IMR-90 (cell line): ENCODE data around the gene ADGRA3. TPM values are rescaled to one million over a fixed set of nuclear protein-coding genes. Genes with fewer than 3 reads are reported as not detected.

Source experiments
- ATAC-seq: fragments of 200-7000 bp; cut with Tn5 transposase; 2 replicates; pipeline ENCODE4 v1.9.1; 2020; ENCODE audit warnings: low read depth, mild to moderate bottlenecking, moderate library complexity
- BruUV-seq: library from RNA; stranded (reverse); fragments of 400-500 nt; replicated peaks from 2 replicates; lab custom pipeline; 2021; lab: Mats Ljungman, UMichigan
- CTCF ChIA-PET: fragments of 300-600 bp; formaldehyde crosslinking; extraction: SDS; loops from one replicate; lab custom pipeline; 2021; ENCODE audit warnings: antibody characterized with exemption; lab: Yijun Ruan, JAX
- POLR2A ChIA-PET: fragments of 300-600 bp; sonication (Branson Sonifier 250); formaldehyde crosslinking; loops from one replicate; lab custom pipeline; 2022; ENCODE audit warnings: antibody characterized with exemption; ENCODE audit not compliant: unreplicated experiment; lab: Charles Lee
- DNase-seq: peaks from one replicate; pipeline ENCODE4 v3.0.0; 2013
- H2AFZ ChIP-seq: replicated peaks from 2 replicates; pipeline ENCODE3; 2013; ENCODE audit warnings: low read length, mild to moderate bottlenecking; ENCODE audit not compliant: poor library complexity
- H2AK5ac ChIP-seq: 2 replicates; pipeline ENCODE4 v1.6.1; 2013; ENCODE audit warnings: low read depth, low read length, inconsistent platforms
- H2AK9ac ChIP-seq: replicated peaks from 2 replicates; pipeline ENCODE3; 2013; ENCODE audit warnings: mild to moderate bottlenecking, low read depth, low read length, moderate library complexity; ENCODE audit not compliant: poor library complexity
- H2BK120ac ChIP-seq: 2 replicates; pipeline ENCODE4 v1.6.1; 2013; ENCODE audit warnings: low read depth, low read length, inconsistent platforms
- H2BK15ac ChIP-seq: 3 replicates; pipeline ENCODE4 v1.6.1; 2013; ENCODE audit warnings: low read depth, low read length, inconsistent platforms
- H2BK20ac ChIP-seq: 2 replicates; pipeline ENCODE4 v1.6.1; 2013; ENCODE audit warnings: low read depth, mild to moderate bottlenecking, inconsistent platforms, low read length, moderate library complexity
- H2BK5ac ChIP-seq: 2 replicates; pipeline ENCODE4 v1.6.1; 2013; ENCODE audit warnings: mild to moderate bottlenecking, low read depth, low read length, inconsistent platforms; ENCODE audit not compliant: poor library complexity, severe bottlenecking
- H3K14ac ChIP-seq: replicated peaks from 2 replicates; pipeline ENCODE4 v1.6.1; 2013; ENCODE audit warnings: low read depth, low read length, inconsistent platforms
- H3K18ac ChIP-seq: 2 replicates; pipeline ENCODE4 v1.6.1; 2013; ENCODE audit warnings: low read depth, low read length, control low read depth
- H3K23ac ChIP-seq: 2 replicates; pipeline ENCODE4 v1.6.1; 2013; ENCODE audit warnings: low read depth, low read length, inconsistent platforms
- H3K27ac ChIP-seq: 2 replicates; pipeline ENCODE4 v1.5.1; 2013; ENCODE audit warnings: mild to moderate bottlenecking, control low read depth, low read length; ENCODE audit not compliant: insufficient read depth
- H3K27me3 ChIP-seq: 2 replicates; pipeline ENCODE4 v1.6.1; 2013; ENCODE audit warnings: low read length; ENCODE audit not compliant: control insufficient read depth, insufficient read depth
- H3K36me3 ChIP-seq: 2 replicates; pipeline ENCODE4 v1.6.1; 2013; ENCODE audit warnings: low read length, mixed read lengths; ENCODE audit not compliant: control insufficient read depth, insufficient read depth
- H3K4ac ChIP-seq: 2 replicates; pipeline ENCODE4 v1.6.1; 2013; ENCODE audit warnings: low read depth, low read length, inconsistent platforms
- H3K4me1 ChIP-seq: 2 replicates; pipeline ENCODE4 v1.6.1; 2013; ENCODE audit warnings: low read length, mixed read lengths; ENCODE audit not compliant: control insufficient read depth, insufficient read depth
- H3K4me2 ChIP-seq: 2 replicates; pipeline ENCODE4 v1.6.1; 2013; ENCODE audit warnings: low read depth, mild to moderate bottlenecking, control low read depth, low read length, moderate library complexity
- H3K4me3 ChIP-seq: 2 replicates; pipeline ENCODE4 v1.5.1; 2013; ENCODE audit warnings: low read depth, mild to moderate bottlenecking, control low read depth, low read length, moderate library complexity; ENCODE audit not compliant: insufficient read depth
- H3K56ac ChIP-seq: 2 replicates; pipeline ENCODE4 v1.6.1; 2013; ENCODE audit warnings: low read length, inconsistent platforms; ENCODE audit not compliant: insufficient read depth; ENCODE audit errors: extremely low read depth
- H3K79me1 ChIP-seq, 2 experiments: 2 replicates each; pipeline ENCODE4 v1.6.1; 2013; ENCODE audit warnings: low read length in 2 of 2, inconsistent platforms in 1 of 2, low read depth in 1 of 2
- H3K9ac ChIP-seq: 2 replicates; pipeline ENCODE4 v1.6.1; 2013; ENCODE audit warnings: low read depth, low read length, control low read depth
- H3K9me1 ChIP-seq: 2 replicates; pipeline ENCODE4 v1.6.1; 2013; ENCODE audit warnings: low read length, inconsistent platforms; ENCODE audit not compliant: insufficient read depth
- H3K9me3 ChIP-seq: 2 replicates; pipeline ENCODE4 v1.6.1; 2013; ENCODE audit warnings: low read length; ENCODE audit not compliant: control insufficient read depth, insufficient read depth
- H4K20me1 ChIP-seq: 2 replicates; pipeline ENCODE4 v1.6.1; 2013; ENCODE audit warnings: low read length, inconsistent platforms; ENCODE audit not compliant: insufficient read depth
- H4K5ac ChIP-seq: 2 replicates; pipeline ENCODE4 v1.6.1; 2013; ENCODE audit warnings: mild to moderate bottlenecking, low read depth, low read length, control low read depth
- H4K8ac ChIP-seq, 2 experiments: 2 replicates each; pipeline ENCODE4 v1.6.1; 2013; ENCODE audit warnings: low read depth in 2 of 2, low read length in 2 of 2, control low read depth in 1 of 2, inconsistent platforms in 1 of 2
- H4K91ac ChIP-seq: 2 replicates; pipeline ENCODE4 v1.6.1; 2013; ENCODE audit warnings: low read depth, low read length, inconsistent platforms; ENCODE audit not compliant: insufficient read depth
- CEBPB ChIP-seq: IDR thresholded peaks from 2 replicates; pipeline ENCODE4 v1.6.1; 2012; ENCODE audit warnings: low read depth, low read length, improper control_type of control experiment
- MXI1 ChIP-seq: IDR thresholded peaks from 2 replicates; pipeline ENCODE4 v1.6.1; 2012; ENCODE audit warnings: low read depth, mild to moderate bottlenecking, low read length, moderate library complexity, borderline replicate concordance
- WGBS, 2 experiments: methylation state at CpG; one replicate each; pipeline versions ENCODE4 v1.1.5 to v1.1.7; 2013; ENCODE audit warnings: missing lambda C conversion rate in 2 of 2; ENCODE audit not compliant: insufficient read length in 1 of 2; ENCODE audit errors: extremely low coverage in 2 of 2; 5-methylcytosine and 5-hydroxymethylcytosine counted together
- dilution Hi-C: fragments of 300-500 bp; cut with HindIII; formaldehyde crosslinking; loops from one replicate; pipeline ENCODE4 v1.14.3; 2018; ENCODE audit warnings: low sequenced_read_pairs; ENCODE audit not compliant: unreplicated experiment
- in situ Hi-C: fragments of 300-500 bp; cut with MboI; formaldehyde crosslinking; loops from 3 replicates; pipeline ENCODE4 v1.14.3; 2019; ENCODE audit warnings: low sequenced_read_pairs, inconsistent platforms, mixed read lengths
- intact Hi-C: fragments of 100-400 bp; cut with micrococcal nuclease; formaldehyde crosslinking; loops from 2 replicates; pipeline ENCODE4 v1.10.0; 2022
- polyA plus RNA-seq, 3 experiments: library from polyadenylated mRNA; depleted of rRNA; stranded (reverse); fragments of >200 nt; gene quantifications; 2 replicates each; pipeline ENCODE4 v1.2.3, GENCODE V29; 2012; ENCODE audit warnings: low replicate concordance in 1 of 3
- total RNA-seq: library from RNA; depleted of rRNA; stranded (reverse); fragments of >200 nt; gene quantifications from 2 replicates; pipeline ENCODE4 v1.2.3, GENCODE V29; 2012

ADGRA3 gene
- total and polyA plus RNA-seq, 2 of the 4 experiments (the other 2 are of a cell fraction) = 20.1 to 28.0 TPM

GRCh38 chr4:22508376-22508775 is 7.5 kb downstream of the ADGRA3 start:
- Histone ChIP-seq H3K9me3 (no peaks in the 10 kb centered on the region), H4K8ac (no peak overlapping the region), H3K36me3 (no peaks in the 10 kb centered on the region), H3K18ac (no peak overlapping the region), H4K5ac (no peak overlapping the region), H2BK15ac (no peak overlapping the region), H3K79me1 (peaks cover 47 to 74% of the 10 kb centered on the region in 2 experiments), H3K27me3 (no peaks in the 10 kb centered on the region), H3K4me2 (no peak overlapping the region; the same call in 1 of the 2 replicates), H3K4me3 (no peak overlapping the region), H4K91ac (no peak overlapping the region), H2BK120ac (no peak overlapping the region), H2AK5ac (no peak overlapping the region), H2AK9ac (no peak overlapping the region), H3K14ac (0 out of 2 replicates have a peak overlapping the region, but pooled peaks have one; percentile 8), H3K23ac (no peak overlapping the region), H3K4me1 (peaks cover 21% of the 10 kb centered on the region), H3K9ac (no peak overlapping the region), H2AFZ (no peak overlapping the region), H3K56ac (no peak overlapping the region), H3K9me1 (peaks cover 20% of the 10 kb centered on the region; the same call in 1 of the 2 replicates), H3K27ac (no peak overlapping the region), H3K4ac (no peak overlapping the region), H4K20me1 (peaks cover 44% of the 10 kb centered on the region), H2BK5ac (no peak overlapping the region), H2BK20ac (no peak overlapping the region)
- dilution Hi-C loops = no loop called here
- in situ Hi-C loops = no loop called here
- DNase-seq (peak; percentile 49), ATAC-seq (no peak; the same call in 1 of the 2 replicates)
- POLR2A ChIA-PET = no interaction called here
- WGBS, 2 experiments = no CpG with 5 or more reads among the region's 3 CpGs
- TF ChIP-seq CEBPB (peak; percentile 60; the same call in 1 of the 2 replicates), MXI1 (no peak)
- CTCF ChIA-PET = no interaction called here
- BruUV-seq = no TSS peak
- intact Hi-C loops = no loop called here
